ENCODE results near the gene GPR141.

GRCh38 chr7:37660614-37661013 lies 23.0 kb upstream of the GPR141 start:
- TF ChIP-seq CCAR2 (IDR thresholded peaks at IDR 0.05; ENCODE audit: low read depth, low read length) (no peak), GABPA (tag; conservative IDR thresholded peaks at IDR 0.05; ENCODE audit: low read depth) (no peak), GTF2A2 (tag; IDR thresholded peaks at IDR 0.05) (peak; percentile 67; the same call in 1 of the 2 replicates)

Measured in K562 (cell line).